ENCODE measurements around the gene BAMBI. TPM values are rescaled to one million over a fixed set of nuclear protein-coding genes. Genes with fewer than 3 reads are reported as not detected.

The BAMBI gene
- total RNA-seq, 2 donors from 2014 or later = 3.1 to 4.6 TPM

- intact Hi-C loops (cut with DNase I) = no loop called here
- H3K9ac ChIP-seq (ENCODE audit: low read depth in 2 of 2, low read length in 2 of 2) = no peak overlapping the region
- H3K27me3 ChIP-seq = no peaks in the 10 kb centered on the region
- no peak overlapping the region for H3K4me3 ChIP-seq
- H3K27ac ChIP-seq = no peak overlapping the region
- H3K9me3 ChIP-seq = no peaks in the 10 kb centered on the region
- H3K4me1 ChIP-seq = no peaks in the 10 kb centered on the region
- H3K36me3 ChIP-seq = no peaks in the 10 kb centered on the region
- TF ChIP-seq CTCF (IDR thresholded peaks at IDR 0.05) = no peak
- DNase-seq = no peak
These were observed 14.7 kb downstream of the BAMBI start for GRCh38 chr10:28692050-28692449.

GRCh38 chr10:28694530-28694929, 17.2 kb downstream of the BAMBI start:
- H3K4me1 ChIP-seq = no peaks in the 10 kb centered on the region
- H3K36me3 ChIP-seq = no peaks in the 10 kb centered on the region
- no peak overlapping the region for H3K4me3 ChIP-seq
- H3K9ac ChIP-seq (ENCODE audit: low read depth in 2 of 2, low read length in 2 of 2) = no peak overlapping the region
- H3K9me3 ChIP-seq = no peaks in the 10 kb centered on the region
- intact Hi-C loops (cut with DNase I) = no loop called here
- H3K27me3 ChIP-seq = no peaks in the 10 kb centered on the region
- TF ChIP-seq CTCF (IDR thresholded peaks at IDR 0.05) = no peak
- H3K27ac ChIP-seq = no peak overlapping the region
- no peak for DNase-seq

GRCh38 chr10:28698075-28698474, 20.8 kb downstream of the BAMBI start:
- Histone ChIP-seq H3K27me3 (no peaks in the 10 kb centered on the region), H3K9ac (ENCODE audit: low read depth in 2 of 2, low read length in 2 of 2) (no peak overlapping the region), H3K27ac (no peak overlapping the region), H3K4me1 (no peaks in the 10 kb centered on the region), H3K4me3 (no peak overlapping the region), H3K9me3 (no peaks in the 10 kb centered on the region), H3K36me3 (no peaks in the 10 kb centered on the region)
- intact Hi-C loops (cut with DNase I) = no loop called here
- no peak for TF ChIP-seq CTCF (IDR thresholded peaks at IDR 0.05)
- no peak for DNase-seq

- Histone ChIP-seq H3K4me3 (no peak overlapping the region), H3K27ac (no peak overlapping the region), H3K27me3 (no peaks in the 10 kb centered on the region), H3K4me1 (no peaks in the 10 kb centered on the region), H3K9me3 (no peaks in the 10 kb centered on the region), H3K9ac (ENCODE audit: low read depth in 2 of 2, low read length in 2 of 2) (no peak overlapping the region), H3K36me3 (no peaks in the 10 kb centered on the region)
- TF ChIP-seq CTCF (IDR thresholded peaks at IDR 0.05) = no peak
- no peak for DNase-seq
- intact Hi-C loops (cut with DNase I) = no loop called here
These were observed 27.3 kb downstream of the BAMBI start for GRCh38 chr10:28704464-28705161.

- H3K27ac ChIP-seq = no peak overlapping the region
- no peaks in the 10 kb centered on the region for H3K9me3 ChIP-seq
- no peaks in the 10 kb centered on the region for H3K27me3 ChIP-seq
- H3K9ac ChIP-seq (ENCODE audit: low read depth in 2 of 2, low read length in 2 of 2) = no peak overlapping the region
- intact Hi-C loops (cut with DNase I) = no loop called here
- H3K4me1 ChIP-seq = no peaks in the 10 kb centered on the region
- no peak overlapping the region for H3K4me3 ChIP-seq
- TF ChIP-seq CTCF (IDR thresholded peaks at IDR 0.05) = no peak
- H3K36me3 ChIP-seq = no peaks in the 10 kb centered on the region
- DNase-seq = no peak
These were observed 28.2 kb downstream of the BAMBI start for GRCh38 chr10:28705472-28705871.

All from colonic mucosa (tissue), 4 donors.